ENCODE measurements around the gene S100B. TPM values are rescaled to one million over a fixed set of nuclear protein-coding genes. Genes with fewer than 3 reads are reported as not detected.

S100B gene
- total RNA-seq, 1 donor from 2014 or later: not detected

DNA sequence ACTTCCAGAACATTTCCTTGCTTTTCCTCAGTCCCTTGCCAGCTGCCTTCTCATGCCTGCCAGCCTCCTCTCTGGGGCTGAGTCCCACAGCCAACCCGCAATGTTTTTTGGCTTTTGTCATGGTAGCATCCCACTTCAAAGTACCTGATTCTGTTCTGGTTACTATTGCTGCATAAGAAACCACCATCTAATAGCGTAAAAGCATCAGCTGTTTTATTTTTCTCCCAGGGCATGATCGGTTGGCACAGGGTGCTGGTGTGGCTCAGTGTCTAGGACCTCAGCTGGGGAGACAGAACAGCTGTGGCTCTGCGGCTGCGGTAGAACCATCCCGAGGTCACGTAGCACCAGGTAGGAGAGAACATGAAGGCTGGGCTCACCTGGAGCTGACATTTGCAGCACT is 21.7 kb upstream of the S100B start:
- H3K9me3 Mint-ChIP-seq (ENCODE audit: low read depth): no peaks in the 10 kb centered on the region
- H3K36me3 Mint-ChIP-seq (ENCODE audit: insufficient read depth): no peaks in the 10 kb centered on the region
- H3K27ac Mint-ChIP-seq: no peak overlapping the region
- no peak for DNase-seq (ENCODE audit: low spot score, unreplicated experiment)
- TF ChIP-seq, protein P1, sequence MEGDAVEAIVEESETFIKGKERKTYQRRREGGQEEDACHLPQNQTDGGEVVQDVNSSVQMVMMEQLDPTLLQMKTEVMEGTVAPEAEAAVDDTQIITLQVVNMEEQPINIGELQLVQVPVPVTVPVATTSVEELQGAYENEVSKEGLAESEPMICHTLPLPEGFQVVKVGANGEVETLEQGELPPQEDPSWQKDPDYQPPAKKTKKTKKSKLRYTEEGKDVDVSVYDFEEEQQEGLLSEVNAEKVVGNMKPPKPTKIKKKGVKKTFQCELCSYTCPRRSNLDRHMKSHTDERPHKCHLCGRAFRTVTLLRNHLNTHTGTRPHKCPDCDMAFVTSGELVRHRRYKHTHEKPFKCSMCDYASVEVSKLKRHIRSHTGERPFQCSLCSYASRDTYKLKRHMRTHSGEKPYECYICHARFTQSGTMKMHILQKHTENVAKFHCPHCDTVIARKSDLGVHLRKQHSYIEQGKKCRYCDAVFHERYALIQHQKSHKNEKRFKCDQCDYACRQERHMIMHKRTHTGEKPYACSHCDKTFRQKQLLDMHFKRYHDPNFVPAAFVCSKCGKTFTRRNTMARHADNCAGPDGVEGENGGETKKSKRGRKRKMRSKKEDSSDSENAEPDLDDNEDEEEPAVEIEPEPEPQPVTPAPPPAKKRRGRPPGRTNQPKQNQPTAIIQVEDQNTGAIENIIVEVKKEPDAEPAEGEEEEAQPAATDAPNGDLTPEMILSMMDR (IDR thresholded peaks at IDR 0.05; ENCODE audit: unreplicated experiment): no peak
- peaks cover 11% of the 10 kb centered on the region for H3K4me1 Mint-ChIP-seq (ENCODE audit: low read depth)
- H3K27me3 Mint-ChIP-seq: peaks cover 11% of the 10 kb centered on the region
- no peak overlapping the region for H3K4me3 Mint-ChIP-seq (ENCODE audit: low read depth)

- Mint-ChIP-seq H3K27ac (no peak overlapping the region), H3K4me3 (ENCODE audit: low read depth) (no peak overlapping the region), H3K27me3 (peaks cover 8% of the 10 kb centered on the region), H3K36me3 (ENCODE audit: insufficient read depth) (no peaks in the 10 kb centered on the region), H3K4me1 (ENCODE audit: low read depth) (peaks cover 15% of the 10 kb centered on the region), H3K9me3 (ENCODE audit: low read depth) (no peaks in the 10 kb centered on the region)
- TF ChIP-seq, protein P1 (IDR thresholded peaks at IDR 0.05; ENCODE audit: unreplicated experiment): no peak
- DNase-seq (ENCODE audit: low spot score, unreplicated experiment): no peak
These were observed 20.9 kb upstream of the S100B start for GRCh38 chr21:46625759-46626158.

- Mint-ChIP-seq H3K27me3 (peaks cover 5% of the 10 kb centered on the region), H3K4me1 (ENCODE audit: low read depth) (peaks cover 20% of the 10 kb centered on the region), H3K27ac (no peak overlapping the region), H3K4me3 (ENCODE audit: low read depth) (no peak overlapping the region), H3K9me3 (ENCODE audit: low read depth) (no peaks in the 10 kb centered on the region), H3K36me3 (ENCODE audit: insufficient read depth) (no peaks in the 10 kb centered on the region)
- TF ChIP-seq, protein P1 (IDR thresholded peaks at IDR 0.05; ENCODE audit: unreplicated experiment): no peak
- no peak for DNase-seq (ENCODE audit: low spot score, unreplicated experiment)
These were observed 19.2 kb upstream of the S100B start for GRCh38 chr21:46624050-46624449.

GRCh38 chr21:46622226-46622625 is 17.3 kb upstream of the S100B start:
- H3K36me3 Mint-ChIP-seq (ENCODE audit: insufficient read depth): no peaks in the 10 kb centered on the region
- H3K4me1 Mint-ChIP-seq (ENCODE audit: low read depth): peaks cover 20% of the 10 kb centered on the region
- H3K9me3 Mint-ChIP-seq (ENCODE audit: low read depth): no peaks in the 10 kb centered on the region
- H3K27me3 Mint-ChIP-seq: peaks cover 2% of the 10 kb centered on the region
- H3K4me3 Mint-ChIP-seq (ENCODE audit: low read depth): no peak overlapping the region
- TF ChIP-seq, protein P1 (IDR thresholded peaks at IDR 0.05; ENCODE audit: unreplicated experiment): no peak
- DNase-seq (ENCODE audit: low spot score, unreplicated experiment): no peak
- H3K27ac Mint-ChIP-seq: peak overlapping the region; percentile 95

DNA sequence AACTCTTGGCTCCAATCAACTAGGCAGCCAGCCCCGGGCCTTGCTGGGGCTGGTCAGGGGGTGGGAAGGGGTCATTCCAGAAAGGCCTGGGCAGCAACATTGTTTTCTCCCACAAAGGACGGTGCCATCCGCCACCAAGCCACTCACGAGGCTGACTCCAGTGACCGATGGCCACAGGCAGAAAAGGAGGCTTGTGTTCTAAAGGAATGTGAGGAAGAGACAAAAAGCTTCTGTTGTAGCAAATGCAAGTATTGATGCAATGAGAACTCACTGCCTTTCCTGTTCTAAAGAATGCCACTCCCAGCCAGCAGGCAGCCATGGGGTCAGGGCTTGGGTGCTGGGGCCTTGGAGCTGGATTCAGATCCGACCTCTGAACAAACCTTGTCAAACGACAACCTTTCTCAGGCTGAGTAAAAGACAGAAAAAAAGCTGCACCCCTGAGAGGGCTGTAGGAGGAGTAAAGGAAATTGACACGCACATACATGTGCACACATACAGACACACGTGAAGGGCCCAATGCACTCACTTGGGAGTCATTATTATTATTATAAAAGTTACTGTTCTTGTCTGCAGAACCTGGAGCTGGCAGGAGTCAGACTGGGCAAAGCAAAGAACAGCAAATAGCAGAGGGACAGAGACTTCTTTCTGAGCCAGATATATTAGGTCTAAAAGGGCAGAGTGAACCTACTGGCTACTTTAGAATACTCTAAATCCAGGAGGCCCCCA is 16.7 kb upstream of the S100B start:
- Mint-ChIP-seq H3K27ac (peak overlapping the region; percentile 95), H3K4me1 (ENCODE audit: low read depth) (peaks cover 20% of the 10 kb centered on the region), H3K36me3 (ENCODE audit: insufficient read depth) (no peaks in the 10 kb centered on the region), H3K4me3 (ENCODE audit: low read depth) (no peak overlapping the region), H3K27me3 (peaks cover under 1% of the 10 kb centered on the region), H3K9me3 (ENCODE audit: low read depth) (no peaks in the 10 kb centered on the region)
- no peak for DNase-seq (ENCODE audit: low spot score, unreplicated experiment)
- TF ChIP-seq, protein P1 (IDR thresholded peaks at IDR 0.05; ENCODE audit: unreplicated experiment): no peak
